B cell (primary cell): ENCODE measurements around the gene B3GAT3. TPM values are rescaled to one million over a fixed set of nuclear protein-coding genes. Genes with fewer than 3 reads are reported as not detected.
A peak's percentile ranks its signal among the peaks of the same experiment; 100 is the strongest.
"Not testable (repeated sequence)": the region's sequence is repeated elsewhere in the genome, so short reads cannot be mapped to it uniquely, and the experiment has no call there.

Experiments used
- ATAC-seq: fragments of 200-7000 bp; cut with Tn5 transposase; one replicate; pipeline ENCODE4 v1.10.0; 2021; ENCODE audit warnings: low read depth, mild to moderate bottlenecking, moderate number of reproducible peaks, moderate library complexity
- CTCF ChIA-PET: fragments of 350-600 bp; sonication (Branson Sonifier 250); formaldehyde crosslinking; loops from one replicate; lab custom pipeline; 2021; ENCODE audit warnings: antibody characterized with exemption, inconsistent platforms; lab: Charles Lee
- POLR2A ChIA-PET: fragments of 350-600 bp; sonication (Branson Sonifier 250); formaldehyde crosslinking; loops from one replicate; lab custom pipeline; 2021; ENCODE audit warnings: antibody characterized with exemption; lab: Charles Lee
- DNase-seq: peaks from one replicate; pipeline ENCODE4 v3.0.0; 2013
- H2AFZ ChIP-seq: 2 replicates; pipeline ENCODE4 v1.6.1; 2012; ENCODE audit warnings: mild to moderate bottlenecking, low read depth, low read length; ENCODE audit not compliant: insufficient read depth, poor library complexity, severe bottlenecking
- H3K27ac ChIP-seq, 2 donors: 1 replicate in 1 of 2; 2 replicates in 1 of 2; pipeline ENCODE4 v1.5.1; 2012 to 2013; ENCODE audit warnings: low read length in 2 of 2, mild to moderate bottlenecking in 2 of 2, moderate library complexity in 1 of 2
- H3K27me3 ChIP-seq, 4 experiments: fragments of 200-600 bp in 1 of 4; sonication (generic) in 1 of 4; replicated peaks in 1 of 4; 1 replicate in 2 of 4; 2 replicates in 2 of 4; pipeline versions ENCODE4 v1.6.1 to v1.7.0; 2013 to 2016; ENCODE audit warnings: low read length in 3 of 4, mild to moderate bottlenecking in 2 of 4, mixed read lengths in 1 of 4, moderate library complexity in 1 of 4; ENCODE audit not compliant: insufficient read depth in 4 of 4, control insufficient read depth in 3 of 4; ENCODE audit errors: control extremely low read depth in 1 of 4
- H3K36me3 ChIP-seq, 2 experiments: replicated peaks in 1 of 2; 1 replicate in 1 of 2; 2 replicates in 1 of 2; pipeline versions ENCODE4 v1.6.1 to v1.7.1; 2013; ENCODE audit warnings: low read length in 1 of 2; ENCODE audit not compliant: insufficient read depth in 2 of 2, control insufficient read depth in 1 of 2; ENCODE audit errors: control extremely low read depth in 1 of 2, extremely low read depth in 1 of 2
- H3K4me1 ChIP-seq, 2 donors: fragments of 200-600 bp in 1 of 2; sonication (generic) in 1 of 2; 1 replicate in 1 of 2; 2 replicates in 1 of 2; pipeline versions ENCODE4 v1.5.1 to v1.6.1; 2013 to 2017; ENCODE audit warnings: low read length in 2 of 2; ENCODE audit not compliant: control insufficient read depth in 2 of 2, insufficient read depth in 2 of 2
- H3K4me2 ChIP-seq: replicated peaks from 2 replicates; pipeline ENCODE3; 2012; ENCODE audit warnings: mild to moderate bottlenecking, low read depth, low read length; ENCODE audit not compliant: poor library complexity, severe bottlenecking
- H3K4me3 ChIP-seq, 5 experiments: fragments of 200-600 bp in 1 of 5; sonication (generic) in 1 of 5; 1 replicate in 3 of 5; 2 replicates in 2 of 5; pipeline versions ENCODE4 v1.5.1 to v1.7.0; 2011 to 2016; ENCODE audit warnings: low read length in 4 of 5, mild to moderate bottlenecking in 4 of 5, low read depth in 2 of 5, control low read depth in 1 of 5, moderate library complexity in 1 of 5; ENCODE audit not compliant: insufficient read depth in 1 of 5; ENCODE audit errors: control extremely low read depth in 1 of 5, extremely low read depth in 1 of 5
- H3K79me2 ChIP-seq: fragments of 200-600 bp; sonication (generic); one replicate; pipeline ENCODE4 v1.6.0; 2016; ENCODE audit warnings: low read length; ENCODE audit not compliant: control insufficient read depth, insufficient read depth
- H3K9ac ChIP-seq: fragments of 200-600 bp; sonication (generic); 2 replicates; pipeline ENCODE4 v1.6.1; 2017; ENCODE audit warnings: mild to moderate bottlenecking, low read length, moderate library complexity
- H3K9me3 ChIP-seq, 3 donors: one replicate each; pipeline versions ENCODE4 v1.6.1 to v1.7.1; 2013; ENCODE audit warnings: low read length in 2 of 3; ENCODE audit not compliant: control insufficient read depth in 2 of 3, insufficient read depth in 1 of 3; ENCODE audit errors: control extremely low read depth in 1 of 3
- H4K20me1 ChIP-seq: 2 replicates; pipeline ENCODE4 v1.6.0; 2012; ENCODE audit warnings: mild to moderate bottlenecking, low read length; ENCODE audit not compliant: insufficient read depth, control insufficient read depth, poor library complexity, severe bottlenecking
- H3K27ac Mint-ChIP-seq: one replicate; pipeline ENCODE4 v1.8.0; 2021; ENCODE audit warnings: mixed read lengths
- H3K27me3 Mint-ChIP-seq: one replicate; pipeline ENCODE4 v1.8.0; 2021; ENCODE audit warnings: mixed read lengths
- H3K4me1 Mint-ChIP-seq: one replicate; pipeline ENCODE4 v1.8.0; 2021; ENCODE audit warnings: mixed read lengths
- H3K4me3 Mint-ChIP-seq: one replicate; pipeline ENCODE4 v1.8.0; 2021; ENCODE audit warnings: mixed read lengths
- H3K9me3 Mint-ChIP-seq: one replicate; pipeline ENCODE4 v1.8.0; 2022; ENCODE audit warnings: mixed read lengths; ENCODE audit not compliant: insufficient read depth
- CTCF ChIP-seq: fragments of 200-600 bp; IDR thresholded peaks from one replicate; pipeline ENCODE4 v1.8.0; 2022; ENCODE audit warnings: antibody characterized with exemption, mild to moderate bottlenecking
- EZH2 ChIP-seq: IDR thresholded peaks from 2 replicates; pipeline ENCODE4 v1.6.1; 2012; ENCODE audit warnings: borderline replicate concordance, low read depth, mild to moderate bottlenecking, moderate library complexity, low read length; ENCODE audit not compliant: insufficient read depth, poor library complexity, severe bottlenecking
- WGBS: methylation state at CpG from one replicate; pipeline ENCODE4 v1.1.5; 2013; ENCODE audit warnings: missing lambda C conversion rate; ENCODE audit not compliant: insufficient coverage; 5-methylcytosine and 5-hydroxymethylcytosine counted together
- intact Hi-C: fragments of 100-400 bp; cut with micrococcal nuclease; formaldehyde crosslinking; loops from one replicate; pipeline ENCODE4 v1.10.0; 2022
- polyA plus RNA-seq: library from polyadenylated mRNA; depleted of rRNA; stranded (reverse); fragments of >200 nt; gene quantifications from 2 replicates; pipeline ENCODE4 v1.2.3, GENCODE V29; 2012
- total RNA-seq, 2 donors: library from RNA; stranded (reverse); fragments of 120-200 nt in 1 of 2; gene quantifications; 1 replicate in 1 of 2; 2 replicates in 1 of 2; pipeline versions ENCODE4 v1.2.3 to v1.2.4, GENCODE V29; 2013 to 2022

Gene B3GAT3
- total and polyA plus RNA-seq, 2 donors (not counting 1 experiment from before 2014, with no cell fraction given), result 66.6 to 89.3 TPM

DNA sequence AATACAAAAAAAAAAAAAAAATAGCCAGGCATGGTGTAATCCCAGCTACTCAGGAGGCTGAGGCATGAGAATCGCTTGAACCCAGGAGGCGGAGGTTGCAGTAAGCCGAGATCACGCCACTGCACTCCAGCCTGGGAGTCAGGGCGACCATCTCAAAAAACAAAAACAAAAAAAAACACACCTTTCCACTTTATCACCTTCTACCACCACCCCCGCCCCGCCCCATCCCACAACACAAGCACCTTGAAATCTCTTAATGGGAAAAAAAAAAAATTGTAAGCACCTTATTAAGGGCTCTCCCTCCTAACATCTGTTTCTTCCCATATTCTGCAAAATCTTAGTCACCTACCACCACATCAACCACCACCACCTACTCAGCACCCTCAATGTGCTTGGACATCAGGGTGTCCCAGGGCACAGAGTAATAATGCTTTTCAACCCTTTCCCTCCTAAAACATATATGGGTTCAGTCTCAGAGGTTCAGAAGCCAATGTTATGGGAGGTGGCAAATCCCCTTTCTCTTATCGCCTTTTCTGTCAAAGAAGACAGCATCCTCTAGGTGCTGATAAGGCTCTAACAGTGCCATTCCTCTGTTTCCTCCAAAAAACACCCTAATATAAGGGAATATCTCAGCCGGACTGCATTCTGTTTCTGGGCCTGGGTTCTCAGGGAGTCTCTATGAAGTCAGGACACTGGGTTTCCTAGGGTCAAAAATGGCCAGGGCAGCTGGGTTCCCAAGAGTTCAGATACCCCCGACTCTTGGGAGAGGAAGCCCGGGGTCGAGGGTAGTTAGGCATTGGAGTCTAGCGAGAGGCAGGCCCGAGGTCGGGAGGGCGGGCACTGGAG lies 30.6 kb upstream of the B3GAT3 start:
- Histone ChIP-seq H3K27me3 (no peaks in the 10 kb centered on the region), H3K79me2 (peaks cover 35% of the 10 kb centered on the region), H3K4me2 (peak overlapping the region; percentile 85), H3K36me3 (peaks cover 0 to 24% of the 10 kb centered on the region in 2 experiments), H3K9me3 (no peaks in the 10 kb centered on the region), H3K4me3 (peak overlapping the region; percentile 74 to 90 (median 83)), H3K9ac (peak overlapping the region; percentile 88), H3K4me1 (peaks cover 14 to 18% of the 10 kb centered on the region in 2 donors), H2AFZ (peak overlapping the region; percentile 99), H3K27ac (peak overlapping the region; percentile 68 to 89), H4K20me1 (peaks cover 2% of the 10 kb centered on the region)
- DNase-seq (no peak), ATAC-seq (no peak)
- WGBS, result 20% methylated on average over 10 of the region's 16 CpGs
- TF ChIP-seq EZH2 (no peak), CTCF (no peak)
- Mint-ChIP-seq H3K27me3 (no peaks in the 10 kb centered on the region), H3K4me1 (peaks cover 22% of the 10 kb centered on the region), H3K9me3 (no peaks in the 10 kb centered on the region), H3K27ac (peak overlapping the region; percentile 97), H3K4me3 (peak overlapping the region; percentile 94)
- intact Hi-C loops, result loop anchor here (1.0 to 2.0 kb wide), 8 partner anchors 13 to 102 kb away; partner anchors contain the start of genes C11orf98, CSKMT, TTC9C and UBXN1
- ChIA-PET POLR2A (interaction anchor here (0.6 to 4.6 kb wide), 15 partner anchors 12 to 298 kb away, joined by 3 to 62 read pairs (median 4); partner anchors contain the start of genes B3GAT3, C11orf98, CSKMT and EEF1G), CTCF (interaction anchor here (0.6 to 1.3 kb wide), 9 partner anchors 13 to 60 kb away, joined by 3 to 12 read pairs (median 4); partner anchors contain the start of genes C11orf98, CSKMT, LBHD1 and MTA2)

DNA sequence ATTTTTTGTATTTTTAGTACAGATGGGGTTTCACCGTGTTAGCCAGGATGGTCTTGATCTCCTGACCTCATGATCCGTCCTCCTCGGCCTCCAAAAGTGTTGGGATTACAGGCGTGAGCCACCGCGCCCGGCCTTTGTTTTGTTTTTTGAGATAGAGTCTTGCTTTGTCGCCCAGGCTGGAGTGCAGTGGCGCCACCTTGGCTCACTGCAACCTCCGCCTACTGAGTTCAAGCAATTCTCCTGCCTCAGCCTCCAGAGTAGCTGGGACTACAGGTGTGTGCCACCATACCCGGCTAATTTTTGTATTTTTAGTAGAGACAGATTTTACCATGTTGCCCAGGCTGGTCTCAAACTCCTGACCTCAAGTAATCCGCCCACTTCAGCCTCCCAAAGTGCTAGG lies 28.5 kb upstream of the B3GAT3 start:
- Histone ChIP-seq H3K79me2 (peaks cover 53% of the 10 kb centered on the region), H3K4me1 (peaks cover 23 to 32% of the 10 kb centered on the region in 2 donors), H3K36me3 (peaks cover 0 to 25% of the 10 kb centered on the region in 2 experiments)
- H3K4me2 ChIP-seq, H3K9me3 ChIP-seq, intact Hi-C loops, H3K27ac Mint-ChIP-seq, H3K4me3 ChIP-seq, H2AFZ ChIP-seq, H3K27ac ChIP-seq, H3K4me3 Mint-ChIP-seq, H3K9ac ChIP-seq, H3K9me3 Mint-ChIP-seq, H4K20me1 ChIP-seq, ATAC-seq, DNase-seq, H3K27me3 ChIP-seq, H3K27me3 Mint-ChIP-seq: not testable (repeated sequence)
- peaks cover 33% of the 10 kb centered on the region for H3K4me1 Mint-ChIP-seq
- POLR2A ChIA-PET, result interaction anchor here (0.7 kb wide), 1 partner anchor 15 kb away, joined by 3 read pairs; the partner anchor contains the start of genes C11orf98 and CSKMT
- CTCF ChIA-PET, result interaction anchor here (1.2 to 2.0 kb wide), 2 partner anchors 15 to 57 kb away, joined by 3 to 8 read pairs; partner anchors contain the start of genes C11orf98 and CSKMT
- WGBS, result 95% methylated on average over 12 of the region's 12 CpGs
